ENCODE data around the gene FAM168A.

DNA sequence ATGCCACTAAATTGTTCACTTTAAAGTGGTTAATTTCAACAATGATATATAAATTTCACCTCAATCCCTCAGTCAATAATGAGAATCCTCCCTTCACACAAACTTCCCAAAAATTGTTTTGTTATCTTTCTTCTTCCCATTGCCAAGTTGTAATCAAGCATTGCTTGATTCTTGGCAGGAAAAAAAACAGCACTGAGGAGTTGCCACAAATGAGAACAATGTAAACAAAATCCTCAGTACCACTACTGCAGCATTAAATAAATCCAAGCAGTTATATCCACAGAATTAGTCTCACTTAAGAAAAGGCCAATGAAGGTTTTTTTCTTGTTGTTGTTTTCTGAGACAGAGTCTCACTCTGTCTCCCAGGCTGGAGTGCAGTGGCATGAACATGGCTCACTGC, 38.2 kb downstream of the FAM168A start:
- TF ChIP-seq, protein P1, sequence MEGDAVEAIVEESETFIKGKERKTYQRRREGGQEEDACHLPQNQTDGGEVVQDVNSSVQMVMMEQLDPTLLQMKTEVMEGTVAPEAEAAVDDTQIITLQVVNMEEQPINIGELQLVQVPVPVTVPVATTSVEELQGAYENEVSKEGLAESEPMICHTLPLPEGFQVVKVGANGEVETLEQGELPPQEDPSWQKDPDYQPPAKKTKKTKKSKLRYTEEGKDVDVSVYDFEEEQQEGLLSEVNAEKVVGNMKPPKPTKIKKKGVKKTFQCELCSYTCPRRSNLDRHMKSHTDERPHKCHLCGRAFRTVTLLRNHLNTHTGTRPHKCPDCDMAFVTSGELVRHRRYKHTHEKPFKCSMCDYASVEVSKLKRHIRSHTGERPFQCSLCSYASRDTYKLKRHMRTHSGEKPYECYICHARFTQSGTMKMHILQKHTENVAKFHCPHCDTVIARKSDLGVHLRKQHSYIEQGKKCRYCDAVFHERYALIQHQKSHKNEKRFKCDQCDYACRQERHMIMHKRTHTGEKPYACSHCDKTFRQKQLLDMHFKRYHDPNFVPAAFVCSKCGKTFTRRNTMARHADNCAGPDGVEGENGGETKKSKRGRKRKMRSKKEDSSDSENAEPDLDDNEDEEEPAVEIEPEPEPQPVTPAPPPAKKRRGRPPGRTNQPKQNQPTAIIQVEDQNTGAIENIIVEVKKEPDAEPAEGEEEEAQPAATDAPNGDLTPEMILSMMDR (IDR thresholded peaks at IDR 0.05; ENCODE audit: poor library complexity): no peak
- TF ChIP-seq EZH2 (IDR thresholded peaks at IDR 0.05; ENCODE audit: borderline replicate concordance) (no peak), EZH2phosphoT487 (IDR thresholded peaks at IDR 0.05; ENCODE audit: low read depth, severe bottlenecking, unreplicated experiment) (no peak)
